HepG2 (cell line): ENCODE results near the gene PSMC3IP. TPM values are rescaled to one million over a fixed set of nuclear protein-coding genes. Genes with fewer than 3 reads are reported as not detected.
A peak's percentile ranks its signal among the peaks of the same experiment; 100 is the strongest.

Source experiments
- AGO2 ChIP-seq: fragments of 200-400 bp; formaldehyde crosslinking; optimal IDR thresholded peaks from 2 replicates; pipeline ENCODE3; 2017; ENCODE audit warnings: mild to moderate bottlenecking, low read depth, low read length, moderate library complexity
- FOSL1 ChIP-seq: sonication (generic); formaldehyde crosslinking; IDR thresholded peaks from 2 replicates; pipeline ENCODE4 v1.9.0; 2021; ENCODE audit warnings: missing genetic modification reagents, borderline replicate concordance
- HNRNPL ChIP-seq: fragments of 200-400 bp; formaldehyde crosslinking; IDR thresholded peaks from 2 replicates; pipeline ENCODE4 v1.6.1; 2017; ENCODE audit warnings: mild to moderate bottlenecking, low read depth, low read length
- NFE2L1 ChIP-seq: sonication (generic); formaldehyde crosslinking; IDR thresholded peaks from 2 replicates; pipeline ENCODE4 v1.4.0; 2020; ENCODE audit warnings: missing genetic modification reagents, mild to moderate bottlenecking, borderline replicate concordance
- NPAS2 ChIP-seq: sonication (generic); formaldehyde crosslinking; IDR thresholded peaks from 2 replicates; pipeline ENCODE4 v1.8.0; 2022; ENCODE audit warnings: mild to moderate bottlenecking, missing genetic modification reagents, borderline replicate concordance
- ONECUT2 ChIP-seq: sonication (generic); formaldehyde crosslinking; IDR thresholded peaks from 2 replicates; pipeline ENCODE4 v1.4.0; 2020; ENCODE audit warnings: missing genetic modification reagents
- PCBP1 ChIP-seq: fragments of 200-400 bp; formaldehyde crosslinking; IDR thresholded peaks from 2 replicates; pipeline ENCODE4 v1.6.1; 2017; ENCODE audit warnings: mild to moderate bottlenecking, low read depth, low read length, borderline replicate concordance
- PTBP1 ChIP-seq: fragments of 200-400 bp; formaldehyde crosslinking; IDR thresholded peaks from 2 replicates; pipeline ENCODE4 v1.6.1; 2018; ENCODE audit warnings: low read length, low read depth; ENCODE audit not compliant: poor library complexity, severe bottlenecking
- TBX3 ChIP-seq: fragments of 450-650 bp; IDR thresholded peaks from 2 replicates; pipeline ENCODE4 v1.6.1; 2017; ENCODE audit warnings: antibody characterized with exemption, mild to moderate bottlenecking, inconsistent platforms, borderline replicate concordance
- ZBTB7A ChIP-seq: sonication (generic); formaldehyde crosslinking; IDR thresholded peaks from 2 replicates; pipeline ENCODE4 v1.8.0; 2022; ENCODE audit warnings: mild to moderate bottlenecking, missing genetic modification reagents
- ZFX ChIP-seq: sonication (generic); formaldehyde crosslinking; IDR thresholded peaks from 2 replicates; pipeline ENCODE4 v1.4.0; 2020; ENCODE audit warnings: mild to moderate bottlenecking, low read depth, missing genetic modification reagents, moderate library complexity
- ZNF280B ChIP-seq: sonication (generic); formaldehyde crosslinking; IDR thresholded peaks from 2 replicates; pipeline ENCODE4 v1.5.0; 2020; ENCODE audit warnings: missing genetic modification reagents, mild to moderate bottlenecking, borderline replicate concordance
- ZNF281 ChIP-seq: sonication (generic); formaldehyde crosslinking; IDR thresholded peaks from 2 replicates; pipeline ENCODE4 v1.4.0; 2020; ENCODE audit warnings: missing genetic modification reagents, borderline replicate concordance
- ZNF550 ChIP-seq: sonication (generic); formaldehyde crosslinking; IDR thresholded peaks from 2 replicates; pipeline ENCODE4 v1.4.0; 2020; ENCODE audit warnings: mild to moderate bottlenecking, missing genetic modification reagents, borderline replicate concordance
- ZNF605 ChIP-seq: sonication (generic); formaldehyde crosslinking; IDR thresholded peaks from 2 replicates; pipeline ENCODE4 v1.8.0; 2022; ENCODE audit warnings: mild to moderate bottlenecking, missing genetic modification reagents
- ZNF788 ChIP-seq: sonication (generic); formaldehyde crosslinking; IDR thresholded peaks from 2 replicates; pipeline ENCODE4 v1.5.0; 2020; ENCODE audit warnings: mild to moderate bottlenecking, missing genetic modification reagents, borderline replicate concordance
- ZNF839 ChIP-seq: sonication (generic); formaldehyde crosslinking; IDR thresholded peaks from 2 replicates; pipeline ENCODE4 v1.4.0; 2020; ENCODE audit warnings: missing genetic modification reagents, mild to moderate bottlenecking, borderline replicate concordance
- ZNF883 ChIP-seq: sonication (generic); formaldehyde crosslinking; IDR thresholded peaks from 2 replicates; pipeline ENCODE4 v1.5.1; 2020; ENCODE audit warnings: mild to moderate bottlenecking, missing genetic modification reagents; ENCODE audit errors: not compliant biosample characterization
- polyA plus RNA-seq, 8 experiments: library from polyadenylated mRNA; depleted of rRNA in 3 of 8; stranded (reverse) in 7 of 8; unstranded in 1 of 8; fragments of >200 nt; fragmentation: Illumina TruSeq in 4 of 8; extraction: Trizol in 4 of 8; gene quantifications; 2 replicates each; pipeline versions ENCODE4 v1.2.1 to v1.2.3, GENCODE V29; 2011 to 2016; ENCODE audit warnings: low read depth in 4 of 8, missing spikeins in 1 of 8, mixed read lengths in 1 of 8; ENCODE audit not compliant: insufficient read depth in 1 of 8
- total RNA-seq, 5 experiments: library from RNA; depleted of rRNA; stranded (reverse); fragments of >200 nt; fragmentation: Illumina TruSeq; extraction: Trizol; gene quantifications; 2 replicates each; pipeline ENCODE4 v1.2.3, GENCODE V29; 2016; ENCODE audit warnings: low read depth in 1 of 5
- TF ChIP-seq, protein P1 (sequence below): sonication (generic); formaldehyde crosslinking; IDR thresholded peaks from 2 replicates; pipeline ENCODE4 v1.4.0; 2020; ENCODE audit warnings: mild to moderate bottlenecking, missing genetic modification reagents

PSMC3IP gene
- total and polyA plus RNA-seq, 2 of the 13 experiments (the other 11 are each of a cell fraction or from before 2014, with no cell fraction given), result 6.5 to 22.4 TPM

GRCh38 chr17:42565523-42566214 lies 11.9 kb downstream of the PSMC3IP start (continued):
- TF ChIP-seq ZNF280B (CRISPR knock-in tag) (0 out of 2 replicates have a peak, but pooled peaks have one; percentile 21), HNRNPL (0 out of 2 replicates have a peak, but pooled peaks have one; percentile 38), ZNF605 (CRISPR knock-in tag) (0 out of 2 replicates have a peak, but pooled peaks have one; percentile 7), AGO2 (peak; percentile 78), ZFX (CRISPR knock-in tag) (no peak), ZBTB7A (no peak), NFE2L1 (CRISPR knock-in tag) (peak; percentile 18; the same call in 1 of the 2 replicates), FOSL1 (CRISPR knock-in tag) (no peak), ZNF839 (CRISPR knock-in tag) (peak; percentile 43; the same call in 1 of the 2 replicates), NPAS2 (no peak), ZNF788 (0 out of 2 replicates have a peak, but pooled peaks have one; percentile 20), ZNF883 (CRISPR knock-in tag) (peak; percentile 71), ZNF281 (CRISPR knock-in tag) (0 out of 2 replicates have a peak, but pooled peaks have one; percentile 9), PCBP1 (0 out of 2 replicates have a peak, but pooled peaks have one; percentile 37), ZNF550 (CRISPR knock-in tag) (0 out of 2 replicates have a peak, but pooled peaks have one; percentile 54), TBX3 (no peak), PTBP1 (peak; percentile 22), ONECUT2 (CRISPR knock-in tag) (no peak)
- TF ChIP-seq, protein P1, sequence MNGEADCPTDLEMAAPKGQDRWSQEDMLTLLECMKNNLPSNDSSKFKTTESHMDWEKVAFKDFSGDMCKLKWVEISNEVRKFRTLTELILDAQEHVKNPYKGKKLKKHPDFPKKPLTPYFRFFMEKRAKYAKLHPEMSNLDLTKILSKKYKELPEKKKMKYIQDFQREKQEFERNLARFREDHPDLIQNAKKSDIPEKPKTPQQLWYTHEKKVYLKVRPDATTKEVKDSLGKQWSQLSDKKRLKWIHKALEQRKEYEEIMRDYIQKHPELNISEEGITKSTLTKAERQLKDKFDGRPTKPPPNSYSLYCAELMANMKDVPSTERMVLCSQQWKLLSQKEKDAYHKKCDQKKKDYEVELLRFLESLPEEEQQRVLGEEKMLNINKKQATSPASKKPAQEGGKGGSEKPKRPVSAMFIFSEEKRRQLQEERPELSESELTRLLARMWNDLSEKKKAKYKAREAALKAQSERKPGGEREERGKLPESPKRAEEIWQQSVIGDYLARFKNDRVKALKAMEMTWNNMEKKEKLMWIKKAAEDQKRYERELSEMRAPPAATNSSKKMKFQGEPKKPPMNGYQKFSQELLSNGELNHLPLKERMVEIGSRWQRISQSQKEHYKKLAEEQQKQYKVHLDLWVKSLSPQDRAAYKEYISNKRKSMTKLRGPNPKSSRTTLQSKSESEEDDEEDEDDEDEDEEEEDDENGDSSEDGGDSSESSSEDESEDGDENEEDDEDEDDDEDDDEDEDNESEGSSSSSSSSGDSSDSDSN (CRISPR knock-in tag), result 0 out of 2 replicates have a peak, but pooled peaks have one; percentile 7
